Neuronal stem cell (in vitro differentiated cells): ENCODE measurements around the gene CRYBG3.

Experiments
- DNase-seq: peaks from one replicate; pipeline ENCODE4 v3.0.0-alpha.2; 2013; ENCODE audit warnings: low spot score
- H2AFZ ChIP-seq: one replicate; pipeline ENCODE4 v1.6.1; 2013; ENCODE audit warnings: mild to moderate bottlenecking, low read length, inconsistent platforms
- H2AK5ac ChIP-seq: 2 replicates; pipeline ENCODE4 v1.6.1; 2013; ENCODE audit warnings: low read depth, mild to moderate bottlenecking, inconsistent platforms, low read length, moderate library complexity, mixed read lengths
- H2BK120ac ChIP-seq: 2 replicates; pipeline ENCODE4 v1.6.1; 2013; ENCODE audit warnings: low read depth, mild to moderate bottlenecking, inconsistent platforms, low read length, moderate library complexity, mixed read lengths
- H2BK12ac ChIP-seq: one replicate; pipeline ENCODE4 v1.6.1; 2013; ENCODE audit warnings: low read length, inconsistent platforms
- H2BK15ac ChIP-seq: 2 replicates; pipeline ENCODE4 v1.6.1; 2013; ENCODE audit warnings: mild to moderate bottlenecking, low read length, inconsistent platforms, mixed read lengths
- H2BK5ac ChIP-seq: one replicate; pipeline ENCODE4 v1.6.1; 2013; ENCODE audit warnings: inconsistent platforms, mild to moderate bottlenecking, low read length, moderate library complexity
- H3K14ac ChIP-seq: one replicate; pipeline ENCODE4 v1.6.1; 2013; ENCODE audit warnings: low read length, inconsistent platforms
- H3K18ac ChIP-seq: 2 replicates; pipeline ENCODE4 v1.6.1; 2013; ENCODE audit warnings: low read length, inconsistent platforms
- H3K23ac ChIP-seq: 2 replicates; pipeline ENCODE4 v1.6.1; 2013; ENCODE audit warnings: low read depth, mild to moderate bottlenecking, mixed read lengths, low read length, inconsistent platforms; ENCODE audit not compliant: poor library complexity
- H3K27ac ChIP-seq: replicated peaks from 3 replicates; pipeline ENCODE4 v1.5.1; 2013; ENCODE audit warnings: low read length, inconsistent platforms
- H3K27me3 ChIP-seq, 3 experiments: 2 replicates each; pipeline ENCODE4 v1.6.1; 2013; ENCODE audit warnings: low read length in 3 of 3, mild to moderate bottlenecking in 2 of 3, inconsistent platforms in 1 of 3, low read depth in 1 of 3, mixed read lengths in 1 of 3, moderate library complexity in 1 of 3; ENCODE audit not compliant: control insufficient read depth in 3 of 3, insufficient read depth in 3 of 3
- H3K36me3 ChIP-seq, 2 donors: replicated peaks in 1 of 2; 2 replicates each; pipeline ENCODE4 v1.6.1; 2013; ENCODE audit warnings: low read length in 2 of 2; ENCODE audit not compliant: control insufficient read depth in 2 of 2, insufficient read depth in 2 of 2
- H3K4ac ChIP-seq: 2 replicates; pipeline ENCODE4 v1.6.1; 2013; ENCODE audit warnings: inconsistent platforms, mild to moderate bottlenecking, low read length, moderate library complexity
- H3K4me1 ChIP-seq, 2 donors: 1 replicate in 1 of 2; 2 replicates in 1 of 2; pipeline ENCODE4 v1.6.1; 2013; ENCODE audit warnings: low read length in 2 of 2, low read depth in 1 of 2; ENCODE audit not compliant: control insufficient read depth in 2 of 2, insufficient read depth in 1 of 2
- H3K4me2 ChIP-seq: one replicate; pipeline ENCODE4 v1.6.1; 2013; ENCODE audit warnings: mild to moderate bottlenecking, low read length, inconsistent platforms; ENCODE audit not compliant: insufficient read depth, poor library complexity, severe bottlenecking
- H3K4me3 ChIP-seq, 2 donors: 2 replicates each; pipeline ENCODE4 v1.5.1; 2013; ENCODE audit warnings: low read length in 2 of 2, mild to moderate bottlenecking in 2 of 2, inconsistent platforms in 1 of 2, moderate library complexity in 1 of 2
- H3K79me1 ChIP-seq: one replicate; pipeline ENCODE4 v1.6.1; 2013; ENCODE audit warnings: low read depth, mild to moderate bottlenecking, inconsistent platforms, low read length, moderate library complexity
- H3K9ac ChIP-seq: one replicate; pipeline ENCODE4 v1.6.1; 2013; ENCODE audit warnings: mild to moderate bottlenecking, low read depth, low read length, inconsistent platforms; ENCODE audit not compliant: poor library complexity
- H3K9me3 ChIP-seq, 2 donors: replicated peaks in 1 of 2; 2 replicates each; pipeline versions ENCODE3 to v1.6.1; 2013; ENCODE audit warnings: low read length in 2 of 2, mild to moderate bottlenecking in 2 of 2, inconsistent platforms in 1 of 2, low read depth in 1 of 2, mixed read lengths in 1 of 2, moderate library complexity in 1 of 2; ENCODE audit not compliant: control insufficient read depth in 2 of 2, insufficient read depth in 1 of 2
- H4K8ac ChIP-seq: one replicate; pipeline ENCODE4 v1.6.1; 2013; ENCODE audit warnings: low read depth, mild to moderate bottlenecking, inconsistent platforms, low read length, moderate library complexity
- H4K91ac ChIP-seq: one replicate; pipeline ENCODE4 v1.6.1; 2013; ENCODE audit warnings: low read length, low read depth, mild to moderate bottlenecking, inconsistent platforms; ENCODE audit not compliant: poor library complexity
- WGBS, 2 donors: extraction: QIAGEN DNeasy Blood & Tissue Kit; methylation state at CpG; one replicate each; pipeline ENCODE4 v1.1.7; 2013; ENCODE audit warnings: missing lambda C conversion rate in 2 of 2, mixed read lengths in 1 of 2; ENCODE audit not compliant: insufficient read length in 2 of 2, insufficient replicate concordance in 1 of 2; ENCODE audit errors: extremely low coverage in 2 of 2; 5-methylcytosine and 5-hydroxymethylcytosine counted together

The CRYBG3 gene

GRCh38 chr3:97988784-97989568 is 167.2 kb downstream of the CRYBG3 start:
- 100% methylated on average over 1 to 2 of the region's 3 CpGs for WGBS, 2 donors

GRCh38 chr3:97990624-97991292 is 168.9 kb downstream of the CRYBG3 start:
- Histone ChIP-seq H3K14ac (no peak overlapping the region), H3K79me1 (no peaks in the 10 kb centered on the region), H3K36me3 (no peaks in the 10 kb centered on the region), H3K27me3 (no peaks in the 10 kb centered on the region), H3K23ac (no peak overlapping the region), H3K4me1 (peaks cover 0 to 2% of the 10 kb centered on the region in 2 donors), H2BK15ac (no peak overlapping the region), H3K4me2 (no peak overlapping the region), H2BK12ac (no peak overlapping the region), H3K18ac (no peak overlapping the region), H3K9me3 (peaks cover 0 to 1% of the 10 kb centered on the region in 2 donors), H2AK5ac (no peak overlapping the region), H2BK120ac (no peak overlapping the region), H4K8ac (no peak overlapping the region), H3K9ac (no peak overlapping the region), H3K4me3 (no peak overlapping the region), H4K91ac (no peak overlapping the region), H3K4ac (no peak overlapping the region), H3K27ac (no peak overlapping the region), H2BK5ac (no peak overlapping the region), H2AFZ (no peak overlapping the region)
- WGBS, 2 donors: no CpG with 5 or more reads among the region's 2 CpGs
- DNase-seq: no peak

More at GRCh38 chr3:97988784-97989568, 167.2 kb downstream of the CRYBG3 start:
- Histone ChIP-seq H3K4me1 (peaks cover 0 to 2% of the 10 kb centered on the region in 2 donors), H2AK5ac (no peak overlapping the region), H3K27me3 (no peaks in the 10 kb centered on the region), H3K4me3 (peak overlapping the region in 1 of 2 donors; percentile 65), H2AFZ (no peak overlapping the region), H3K36me3 (no peaks in the 10 kb centered on the region), H3K27ac (no peak overlapping the region), H3K4ac (no peak overlapping the region), H3K18ac (no peak overlapping the region), H3K79me1 (no peaks in the 10 kb centered on the region), H2BK12ac (no peak overlapping the region), H3K14ac (no peak overlapping the region), H2BK5ac (no peak overlapping the region), H3K23ac (no peak overlapping the region), H4K91ac (no peak overlapping the region), H3K9me3 (peaks cover 0 to 1% of the 10 kb centered on the region in 2 donors), H2BK120ac (no peak overlapping the region), H2BK15ac (no peak overlapping the region), H4K8ac (no peak overlapping the region), H3K9ac (peak overlapping the region; percentile 74), H3K4me2 (no peak overlapping the region)
- DNase-seq: no peak

- H3K36me3 ChIP-seq: no peaks in the 10 kb centered on the region
- H3K4me3 ChIP-seq: no peak overlapping the region
- H3K9ac ChIP-seq: no peak overlapping the region
- DNase-seq: no peak
- H3K9me3 ChIP-seq: peaks cover 0 to 1% of the 10 kb centered on the region in 2 donors
- H2BK15ac ChIP-seq: no peak overlapping the region
- no CpG with 5 or more reads among the region's 5 CpGs for WGBS, 2 donors
- no peak overlapping the region for H2BK120ac ChIP-seq
- no peak overlapping the region for H3K4me2 ChIP-seq
- no peaks in the 10 kb centered on the region for H3K27me3 ChIP-seq
- H2BK5ac ChIP-seq: no peak overlapping the region
- peaks cover 0 to 2% of the 10 kb centered on the region in 2 donors for H3K4me1 ChIP-seq
- no peak overlapping the region for H3K27ac ChIP-seq
- H3K14ac ChIP-seq: no peak overlapping the region
- H3K4ac ChIP-seq: no peak overlapping the region
- no peak overlapping the region for H3K23ac ChIP-seq
- no peak overlapping the region for H2AFZ ChIP-seq
- H4K8ac ChIP-seq: no peak overlapping the region
- no peak overlapping the region for H2AK5ac ChIP-seq
- H3K79me1 ChIP-seq: no peaks in the 10 kb centered on the region
- no peak overlapping the region for H4K91ac ChIP-seq
- H3K18ac ChIP-seq: no peak overlapping the region
- no peak overlapping the region for H2BK12ac ChIP-seq
Observed at GRCh38 chr3:97991293-97991682, 169.5 kb downstream of the CRYBG3 start.

GRCh38 chr3:97992547-97993173 is 170.8 kb downstream of the CRYBG3 start:
- no peak overlapping the region for H3K4me2 ChIP-seq
- no peak overlapping the region for H3K23ac ChIP-seq
- H2BK120ac ChIP-seq: no peak overlapping the region
- H3K79me1 ChIP-seq: no peaks in the 10 kb centered on the region
- H3K4ac ChIP-seq: no peak overlapping the region
- H3K18ac ChIP-seq: no peak overlapping the region
- no peaks in the 10 kb centered on the region for H3K36me3 ChIP-seq
- peaks cover 0 to 1% of the 10 kb centered on the region in 2 donors for H3K9me3 ChIP-seq
- H3K27ac ChIP-seq: no peak overlapping the region
- no CpG with 5 or more reads among the region's 2 CpGs for WGBS, 2 donors
- H2AK5ac ChIP-seq: no peak overlapping the region
- no peaks in the 10 kb centered on the region for H3K27me3 ChIP-seq
- no peak overlapping the region for H2BK12ac ChIP-seq
- DNase-seq: no peak
- no peak overlapping the region for H4K91ac ChIP-seq
- no peak overlapping the region for H2AFZ ChIP-seq
- H3K9ac ChIP-seq: no peak overlapping the region
- no peak overlapping the region for H4K8ac ChIP-seq
- H3K4me1 ChIP-seq: peaks cover 0 to 2% of the 10 kb centered on the region in 2 donors
- H3K14ac ChIP-seq: no peak overlapping the region
- H2BK5ac ChIP-seq: no peak overlapping the region
- no peak overlapping the region for H2BK15ac ChIP-seq
- peak overlapping the region in 1 of 2 donors; percentile 35 for H3K4me3 ChIP-seq
